DND-41 (cell line): ENCODE data around the gene HNRNPD.
A peak's percentile ranks its signal among the peaks of the same experiment; 100 is the strongest.

Experiments used
- ATAC-seq: fragments of 200-7000 bp; cut with Tn5 transposase; 3 replicates; pipeline ENCODE4 v1.9.1; 2021; ENCODE audit warnings: low read depth; ENCODE audit not compliant: insufficient read depth
- DNase-seq: peaks from one replicate; pipeline ENCODE4 v3.0.0-alpha.2; 2020
- H2AFZ ChIP-seq: 2 replicates; pipeline ENCODE4 v1.6.0; 2012; ENCODE audit warnings: low read depth, low read length
- H3K27ac ChIP-seq: 2 replicates; pipeline ENCODE4 v1.5.1; 2012; ENCODE audit warnings: low read length, inconsistent platforms
- H3K27me3 ChIP-seq: fragments of 200-600 bp; sonication (generic); 2 replicates; pipeline ENCODE4 v1.6.0; 2012; ENCODE audit warnings: low read length, mild to moderate bottlenecking, inconsistent platforms; ENCODE audit not compliant: insufficient read depth, poor library complexity
- H3K36me3 ChIP-seq: 2 replicates; pipeline ENCODE4 v1.5.1; 2012; ENCODE audit warnings: low read length, inconsistent platforms; ENCODE audit not compliant: insufficient read depth
- H3K4me1 ChIP-seq: 2 replicates; pipeline ENCODE4 v1.5.1; 2012; ENCODE audit warnings: mild to moderate bottlenecking, low read length; ENCODE audit not compliant: insufficient read depth
- H3K4me2 ChIP-seq: 2 replicates; pipeline ENCODE4 v1.6.0; 2012; ENCODE audit warnings: mild to moderate bottlenecking, moderate library complexity, low read length, inconsistent platforms; ENCODE audit not compliant: insufficient read depth
- H3K4me3 ChIP-seq, 2 experiments: fragments of 200-600 bp in 1 of 2; shearing (Covaris generic) in 1 of 2; 2 replicates each; pipeline ENCODE4 v1.5.1; 2012 to 2016; ENCODE audit warnings: inconsistent platforms in 2 of 2, low read length in 2 of 2, mild to moderate bottlenecking in 2 of 2, low read depth in 1 of 2, moderate library complexity in 1 of 2
- H3K79me2 ChIP-seq: 2 replicates; pipeline ENCODE4 v1.6.0; 2012; ENCODE audit warnings: low read length, inconsistent platforms; ENCODE audit not compliant: insufficient read depth
- H3K9ac ChIP-seq: 2 replicates; pipeline ENCODE4 v1.6.0; 2012; ENCODE audit warnings: low read depth, mild to moderate bottlenecking, inconsistent platforms, low read length, moderate library complexity
- H3K9me3 ChIP-seq: 2 replicates; pipeline ENCODE4 v1.5.1; 2012; ENCODE audit warnings: low read length, moderate library complexity, mild to moderate bottlenecking, inconsistent platforms; ENCODE audit not compliant: insufficient read depth, severe bottlenecking
- H4K20me1 ChIP-seq: 2 replicates; pipeline ENCODE4 v1.6.0; 2012; ENCODE audit warnings: low read length; ENCODE audit not compliant: insufficient read depth
- EZH2 ChIP-seq: IDR thresholded peaks from 3 replicates; pipeline ENCODE4 v1.6.1; 2012; ENCODE audit warnings: borderline replicate concordance, low read depth, mild to moderate bottlenecking, moderate library complexity, low read length, inconsistent platforms; ENCODE audit not compliant: severe bottlenecking
- TF ChIP-seq, protein P1 (sequence below): IDR thresholded peaks from 2 replicates; pipeline ENCODE4 v1.5.1; 2012; ENCODE audit warnings: borderline replicate concordance, low read length, moderate library complexity, mild to moderate bottlenecking; ENCODE audit not compliant: poor library complexity, severe bottlenecking; ENCODE audit errors: extremely low read depth

Gene HNRNPD

GRCh38 chr4:82380831-82381230 lies 7.0 kb upstream of the HNRNPD start:
- no peaks in the 10 kb centered on the region for H4K20me1 ChIP-seq
- no peak overlapping the region for H3K9ac ChIP-seq
- H3K4me2 ChIP-seq: no peak overlapping the region
- H3K27ac ChIP-seq: no peak overlapping the region
- no peak for ATAC-seq
- H3K36me3 ChIP-seq: peaks cover 6% of the 10 kb centered on the region
- H3K79me2 ChIP-seq: peaks cover 17% of the 10 kb centered on the region
- no peak overlapping the region for H3K4me3 ChIP-seq
- DNase-seq: no peak
- no peaks in the 10 kb centered on the region for H3K27me3 ChIP-seq
- no peak overlapping the region for H2AFZ ChIP-seq
- TF ChIP-seq, protein P1, sequence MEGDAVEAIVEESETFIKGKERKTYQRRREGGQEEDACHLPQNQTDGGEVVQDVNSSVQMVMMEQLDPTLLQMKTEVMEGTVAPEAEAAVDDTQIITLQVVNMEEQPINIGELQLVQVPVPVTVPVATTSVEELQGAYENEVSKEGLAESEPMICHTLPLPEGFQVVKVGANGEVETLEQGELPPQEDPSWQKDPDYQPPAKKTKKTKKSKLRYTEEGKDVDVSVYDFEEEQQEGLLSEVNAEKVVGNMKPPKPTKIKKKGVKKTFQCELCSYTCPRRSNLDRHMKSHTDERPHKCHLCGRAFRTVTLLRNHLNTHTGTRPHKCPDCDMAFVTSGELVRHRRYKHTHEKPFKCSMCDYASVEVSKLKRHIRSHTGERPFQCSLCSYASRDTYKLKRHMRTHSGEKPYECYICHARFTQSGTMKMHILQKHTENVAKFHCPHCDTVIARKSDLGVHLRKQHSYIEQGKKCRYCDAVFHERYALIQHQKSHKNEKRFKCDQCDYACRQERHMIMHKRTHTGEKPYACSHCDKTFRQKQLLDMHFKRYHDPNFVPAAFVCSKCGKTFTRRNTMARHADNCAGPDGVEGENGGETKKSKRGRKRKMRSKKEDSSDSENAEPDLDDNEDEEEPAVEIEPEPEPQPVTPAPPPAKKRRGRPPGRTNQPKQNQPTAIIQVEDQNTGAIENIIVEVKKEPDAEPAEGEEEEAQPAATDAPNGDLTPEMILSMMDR: no peak
- TF ChIP-seq EZH2: no peak
- H3K4me1 ChIP-seq: peaks cover 9% of the 10 kb centered on the region
- peaks cover 10% of the 10 kb centered on the region for H3K9me3 ChIP-seq

- Histone ChIP-seq H3K36me3 (peaks cover 6% of the 10 kb centered on the region), H3K9me3 (peaks cover 8% of the 10 kb centered on the region), H3K4me2 (no peak overlapping the region), H3K4me1 (peaks cover 13% of the 10 kb centered on the region), H3K4me3 (no peak overlapping the region), H4K20me1 (no peaks in the 10 kb centered on the region), H3K9ac (no peak overlapping the region), H3K27ac (no peak overlapping the region), H3K27me3 (no peaks in the 10 kb centered on the region), H2AFZ (no peak overlapping the region), H3K79me2 (peaks cover 21% of the 10 kb centered on the region)
- 0 out of 3 replicates have a peak, but pooled peaks have one; percentile 32 for ATAC-seq
- no peak for TF ChIP-seq EZH2
- TF ChIP-seq, protein P1: no peak
- no peak for DNase-seq
These were observed 6.6 kb upstream of the HNRNPD start for GRCh38 chr4:82380344-82380743.

DNA sequence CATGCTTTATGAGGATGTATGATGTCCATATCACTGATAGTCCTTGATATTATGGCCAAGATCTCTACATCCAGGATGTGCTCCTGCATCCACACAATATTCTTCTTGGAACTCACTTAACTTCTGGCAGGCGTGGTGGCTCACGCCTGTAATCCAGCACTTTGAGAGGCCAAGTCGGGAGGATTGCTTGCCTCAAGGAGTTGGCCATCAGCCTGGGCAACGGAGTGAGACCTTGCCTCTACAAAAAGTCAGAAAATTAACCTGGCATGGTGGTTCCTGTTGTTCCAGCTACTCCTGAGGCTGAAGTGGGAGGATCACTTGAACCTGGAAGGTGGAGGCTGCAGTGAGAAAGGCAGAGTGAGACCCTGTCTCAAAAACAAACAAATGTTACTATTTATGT lies 2.3 kb upstream of the HNRNPD start:
- no peak for ATAC-seq
- Histone ChIP-seq H3K27ac (no peak overlapping the region), H2AFZ (no peak overlapping the region), H3K79me2 (peaks cover 61% of the 10 kb centered on the region), H3K4me2 (peak overlapping the region; percentile 61), H3K36me3 (peaks cover 25% of the 10 kb centered on the region), H3K4me3 (peak overlapping the region in 1 of 2 experiments; percentile 76; a peak in 2 of 4 replicates), H4K20me1 (peaks cover 21% of the 10 kb centered on the region), H3K9ac (peak overlapping the region; percentile 95; the same call in 1 of the 2 replicates), H3K4me1 (peaks cover 18% of the 10 kb centered on the region), H3K27me3 (no peaks in the 10 kb centered on the region), H3K9me3 (peaks cover 5% of the 10 kb centered on the region)
- TF ChIP-seq, protein P1: no peak
- no peak for TF ChIP-seq EZH2
- no peak for DNase-seq

- Histone ChIP-seq H3K9me3 (no peaks in the 10 kb centered on the region), H2AFZ (peak overlapping the region; percentile 74), H3K27me3 (no peaks in the 10 kb centered on the region), H3K27ac (peak overlapping the region; percentile 94), H3K4me3 (peak overlapping the region; percentile 76 to 92), H3K9ac (peak overlapping the region; percentile 95), H3K4me2 (peak overlapping the region; percentile 84), H4K20me1 (peaks cover 47% of the 10 kb centered on the region), H3K36me3 (peaks cover 52% of the 10 kb centered on the region), H3K79me2 (peaks cover 88% of the 10 kb centered on the region), H3K4me1 (peaks cover 45% of the 10 kb centered on the region)
- ATAC-seq (peak; percentile 4), DNase-seq (no peak)
- TF ChIP-seq EZH2: no peak
- TF ChIP-seq, protein P1: no peak
These were observed 340 bp downstream of the HNRNPD start for GRCh38 chr4:82373486-82373815.
